ENCODE measurements around the gene NNAT. TPM values are rescaled to one million over a fixed set of nuclear protein-coding genes. Genes with fewer than 3 reads are reported as not detected.
"Not testable (repeated sequence)": the region's sequence is repeated elsewhere in the genome, so short reads cannot be mapped to it uniquely, and the experiment has no call there.

NNAT gene
- not detected in 2 replicates for total RNA-seq

DNA sequence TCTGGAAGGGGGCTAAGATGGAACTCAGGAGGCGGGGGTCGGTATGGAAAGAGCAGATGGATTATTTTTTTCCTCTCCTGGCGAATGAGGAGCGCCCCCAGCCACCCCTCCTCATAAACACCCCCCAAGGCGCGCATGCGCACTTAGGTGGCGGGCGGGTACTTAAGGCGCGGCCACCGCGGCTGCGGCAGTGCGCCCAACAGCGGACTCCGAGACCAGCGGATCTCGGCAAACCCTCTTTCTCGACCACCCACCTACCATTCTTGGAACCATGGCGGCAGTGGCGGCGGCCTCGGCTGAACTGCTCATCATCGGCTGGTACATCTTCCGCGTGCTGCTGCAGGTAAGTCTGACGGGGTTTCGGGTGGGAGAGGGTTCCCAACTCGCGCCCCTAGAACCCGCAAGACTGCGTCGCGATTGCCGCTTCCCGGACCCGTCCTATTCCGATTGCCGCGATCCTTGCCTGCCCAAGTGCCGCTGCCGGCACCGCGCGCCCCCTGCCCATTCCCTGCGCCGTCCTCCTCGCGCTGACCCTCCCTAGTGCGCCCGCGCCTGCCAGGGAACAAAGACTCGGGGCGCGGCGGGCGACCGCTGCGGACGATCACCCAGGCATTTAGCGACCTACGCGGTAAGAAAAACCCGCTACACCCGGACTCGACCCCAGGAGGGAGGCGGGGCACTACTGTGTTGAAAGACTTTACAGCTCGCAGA lies at the start of gene NNAT:
TSS of gene NNAT (plus strand) at position 190 of the 711 bp plus-strand sequence. CDS start at position 272, 82 bp downstream.
- Mint-ChIP-seq H3K9me3 (no peaks in the 10 kb centered on the region), H3K36me3 (ENCODE audit: low read depth) (peaks cover 10% of the 10 kb centered on the region), H3K4me3 (ENCODE audit: low read depth) (peak within 1 kb of the TSS; percentile 19), H3K27me3 (ENCODE audit: low read depth) (peaks cover 5% of the 10 kb centered on the region), H3K27ac (no peak within 1 kb of the TSS), H3K4me1 (ENCODE audit: low read depth) (peaks cover 26% of the 10 kb centered on the region)
- DNase-seq (ENCODE audit: low spot score): no peak
- intact Hi-C loops (cut with micrococcal nuclease): no loop called here

DNA sequence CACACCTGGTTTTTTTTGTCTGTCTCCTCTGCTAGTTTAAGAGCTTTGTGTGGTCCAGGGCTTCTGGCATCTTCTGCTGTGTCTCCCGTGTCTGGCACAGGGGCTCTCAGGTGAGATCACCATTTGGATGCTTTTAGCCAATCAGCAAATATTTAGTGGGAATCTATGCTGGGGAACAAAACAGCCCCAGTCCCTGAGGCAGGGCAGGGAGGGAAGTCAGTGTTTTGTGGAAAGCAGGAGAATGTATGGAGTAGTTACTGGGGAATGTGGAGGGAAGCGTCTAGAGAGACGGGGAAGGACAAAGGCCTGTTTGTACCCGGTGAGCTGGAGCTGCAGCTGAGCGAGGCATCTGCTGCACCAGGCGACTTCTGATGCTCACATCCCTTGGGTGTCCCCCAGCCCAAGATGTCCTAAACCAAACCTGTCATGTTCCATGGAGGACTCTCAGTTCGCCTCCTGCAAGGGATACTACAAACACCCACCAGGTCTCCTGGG lies 49.3 kb upstream of the NNAT start:
- intact Hi-C loops (cut with micrococcal nuclease): no loop called here
- no peaks in the 10 kb centered on the region for H3K9me3 Mint-ChIP-seq
- H3K4me3 Mint-ChIP-seq (ENCODE audit: low read depth): no peak overlapping the region
- peaks cover 9% of the 10 kb centered on the region for H3K27me3 Mint-ChIP-seq (ENCODE audit: low read depth)
- no peaks in the 10 kb centered on the region for H3K4me1 Mint-ChIP-seq (ENCODE audit: low read depth)
- no peak for DNase-seq (ENCODE audit: low spot score)
- no peak overlapping the region for H3K27ac Mint-ChIP-seq
- no peaks in the 10 kb centered on the region for H3K36me3 Mint-ChIP-seq (ENCODE audit: low read depth)

DNA sequence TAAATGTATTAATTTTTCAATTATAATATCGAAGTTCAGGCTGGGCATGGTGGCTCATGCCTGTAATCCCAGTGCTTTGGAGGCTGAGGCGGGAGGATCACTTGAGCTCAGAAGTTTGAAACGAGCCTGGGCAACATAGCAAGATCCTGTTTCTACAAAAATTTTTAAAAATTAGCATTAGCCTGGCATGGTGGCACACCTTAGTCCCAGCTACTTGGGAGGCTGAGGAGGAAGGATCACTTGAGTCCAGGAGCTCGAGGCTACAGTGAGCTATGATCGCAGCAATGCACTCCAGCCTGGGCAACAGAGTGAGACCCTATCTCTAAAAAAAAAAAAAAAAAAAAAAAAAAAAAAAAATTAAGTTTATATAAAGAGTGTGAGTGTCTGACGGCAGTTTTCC lies 48.6 kb upstream of the NNAT start:
- H3K27ac Mint-ChIP-seq; H3K27me3 Mint-ChIP-seq (ENCODE audit: low read depth); intact Hi-C loops (cut with micrococcal nuclease); H3K9me3 Mint-ChIP-seq; H3K36me3 Mint-ChIP-seq (ENCODE audit: low read depth); DNase-seq (ENCODE audit: low spot score); H3K4me1 Mint-ChIP-seq (ENCODE audit: low read depth); H3K4me3 Mint-ChIP-seq (ENCODE audit: low read depth): not testable (repeated sequence)

DNA sequence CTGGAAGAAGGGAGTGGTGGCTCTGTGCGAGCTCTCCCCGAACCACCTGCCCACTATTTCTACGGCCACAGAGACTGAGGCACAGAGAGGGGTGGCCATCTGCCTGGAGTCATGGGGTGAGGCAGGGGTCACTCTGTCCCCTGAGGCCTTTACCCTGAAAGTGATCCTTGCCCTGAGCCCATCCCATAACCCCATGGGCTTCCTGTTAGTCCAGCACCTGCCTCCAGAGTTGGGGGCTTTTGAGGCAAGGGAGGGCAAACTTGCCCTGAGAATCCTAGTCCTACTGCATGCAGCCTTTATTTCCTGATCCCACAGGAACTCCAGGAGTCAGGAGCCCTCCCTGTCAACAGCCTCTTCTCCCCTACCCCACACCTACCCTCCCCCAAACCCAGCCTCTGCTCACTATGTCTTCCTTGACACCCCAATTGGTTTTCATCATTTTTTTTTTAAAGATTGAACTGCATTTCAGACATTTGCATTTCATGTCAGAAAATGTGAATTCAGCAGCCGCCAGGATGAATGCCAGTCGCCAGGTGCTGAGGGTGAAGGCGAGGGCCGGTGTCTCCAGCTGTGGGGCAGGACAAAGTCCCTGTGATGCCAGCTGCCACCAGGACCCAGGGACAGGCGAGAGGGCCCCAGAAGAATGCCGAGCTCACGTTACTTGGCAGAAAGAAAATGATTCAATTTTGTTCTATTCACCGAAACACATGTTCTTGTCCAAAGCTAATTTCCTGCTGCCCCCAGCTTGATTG lies 47.6 kb upstream of the NNAT start:
- peaks cover 9% of the 10 kb centered on the region for H3K27me3 Mint-ChIP-seq (ENCODE audit: low read depth)
- intact Hi-C loops (cut with micrococcal nuclease): no loop called here

GRCh38 chr20:37474386-37474785 lies 46.7 kb upstream of the NNAT start:
- no peaks in the 10 kb centered on the region for H3K9me3 Mint-ChIP-seq
- no peak overlapping the region for H3K4me3 Mint-ChIP-seq (ENCODE audit: low read depth)
- peaks cover 11% of the 10 kb centered on the region for H3K27me3 Mint-ChIP-seq (ENCODE audit: low read depth)
- H3K36me3 Mint-ChIP-seq (ENCODE audit: low read depth): no peaks in the 10 kb centered on the region
- no peak overlapping the region for H3K27ac Mint-ChIP-seq
- H3K4me1 Mint-ChIP-seq (ENCODE audit: low read depth): no peaks in the 10 kb centered on the region
- no peak for DNase-seq (ENCODE audit: low spot score)
- intact Hi-C loops (cut with micrococcal nuclease): no loop called here

More for the DNA sequence above, 47.6 kb upstream of the NNAT start:
- Mint-ChIP-seq H3K27ac (no peak overlapping the region), H3K9me3 (no peaks in the 10 kb centered on the region), H3K4me1 (ENCODE audit: low read depth) (no peaks in the 10 kb centered on the region), H3K36me3 (ENCODE audit: low read depth) (no peaks in the 10 kb centered on the region), H3K4me3 (ENCODE audit: low read depth) (no peak overlapping the region)
- no peak for DNase-seq (ENCODE audit: low spot score)

DNA sequence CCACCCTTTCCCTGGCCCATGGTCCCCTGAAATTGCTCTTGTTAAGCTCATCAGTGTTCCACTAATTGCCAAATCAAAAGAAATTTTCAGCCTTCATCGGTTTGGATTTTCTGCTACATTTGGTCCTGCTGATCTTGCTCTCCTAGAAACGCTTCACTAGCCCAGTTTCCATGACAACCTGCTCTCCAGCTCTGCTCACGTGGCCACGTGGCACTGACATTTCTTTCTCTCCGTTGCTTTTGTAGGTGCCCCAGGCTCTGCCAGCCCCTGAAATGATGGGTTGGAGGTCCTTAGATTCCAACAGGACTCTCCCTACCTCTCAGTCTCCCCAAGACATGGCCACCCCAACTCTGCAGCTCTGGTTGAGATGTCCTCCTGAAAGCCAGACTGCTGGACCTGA lies 45.8 kb upstream of the NNAT start:
- Mint-ChIP-seq H3K27ac (no peak overlapping the region), H3K4me3 (ENCODE audit: low read depth) (no peak overlapping the region), H3K36me3 (ENCODE audit: low read depth) (no peaks in the 10 kb centered on the region), H3K4me1 (ENCODE audit: low read depth) (no peaks in the 10 kb centered on the region), H3K9me3 (no peaks in the 10 kb centered on the region), H3K27me3 (ENCODE audit: low read depth) (peaks cover 14% of the 10 kb centered on the region)
- no peak for DNase-seq (ENCODE audit: low spot score)
- intact Hi-C loops (cut with micrococcal nuclease): no loop called here

DNA sequence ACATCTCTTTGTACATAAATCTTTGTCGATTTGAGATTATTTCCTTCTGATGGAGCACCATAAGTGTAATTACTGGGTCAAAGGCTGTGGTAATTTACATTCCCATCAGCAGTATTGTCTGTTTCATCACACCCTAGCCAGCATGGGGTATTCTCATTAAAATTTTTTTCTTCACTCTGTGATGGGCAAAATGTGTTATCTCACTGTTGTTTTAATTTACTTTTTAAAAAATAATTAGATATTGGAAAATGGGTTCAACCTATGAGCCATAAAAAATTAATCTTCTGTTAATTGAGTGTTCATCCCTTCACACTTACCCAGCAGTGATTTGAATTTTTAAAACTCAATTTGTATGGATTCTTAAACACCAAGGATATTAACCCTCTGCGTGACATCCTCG lies 44.0 kb upstream of the NNAT start:
- Mint-ChIP-seq H3K27ac (no peak overlapping the region), H3K4me3 (ENCODE audit: low read depth) (no peak overlapping the region), H3K36me3 (ENCODE audit: low read depth) (no peaks in the 10 kb centered on the region), H3K27me3 (ENCODE audit: low read depth) (peaks cover 20% of the 10 kb centered on the region), H3K9me3 (no peaks in the 10 kb centered on the region), H3K4me1 (ENCODE audit: low read depth) (no peaks in the 10 kb centered on the region)
- intact Hi-C loops (cut with micrococcal nuclease): no loop called here
- DNase-seq (ENCODE audit: low spot score): no peak

- Mint-ChIP-seq H3K27me3 (ENCODE audit: low read depth) (peaks cover 23% of the 10 kb centered on the region), H3K36me3 (ENCODE audit: low read depth) (no peaks in the 10 kb centered on the region), H3K4me1 (ENCODE audit: low read depth) (peaks cover 2% of the 10 kb centered on the region), H3K9me3 (no peaks in the 10 kb centered on the region), H3K27ac (no peak overlapping the region), H3K4me3 (ENCODE audit: low read depth) (no peak overlapping the region)
- intact Hi-C loops (cut with micrococcal nuclease): no loop called here
- DNase-seq (ENCODE audit: low spot score): no peak
These were observed 41.8 kb upstream of the NNAT start for GRCh38 chr20:37479266-37479665.

DNA sequence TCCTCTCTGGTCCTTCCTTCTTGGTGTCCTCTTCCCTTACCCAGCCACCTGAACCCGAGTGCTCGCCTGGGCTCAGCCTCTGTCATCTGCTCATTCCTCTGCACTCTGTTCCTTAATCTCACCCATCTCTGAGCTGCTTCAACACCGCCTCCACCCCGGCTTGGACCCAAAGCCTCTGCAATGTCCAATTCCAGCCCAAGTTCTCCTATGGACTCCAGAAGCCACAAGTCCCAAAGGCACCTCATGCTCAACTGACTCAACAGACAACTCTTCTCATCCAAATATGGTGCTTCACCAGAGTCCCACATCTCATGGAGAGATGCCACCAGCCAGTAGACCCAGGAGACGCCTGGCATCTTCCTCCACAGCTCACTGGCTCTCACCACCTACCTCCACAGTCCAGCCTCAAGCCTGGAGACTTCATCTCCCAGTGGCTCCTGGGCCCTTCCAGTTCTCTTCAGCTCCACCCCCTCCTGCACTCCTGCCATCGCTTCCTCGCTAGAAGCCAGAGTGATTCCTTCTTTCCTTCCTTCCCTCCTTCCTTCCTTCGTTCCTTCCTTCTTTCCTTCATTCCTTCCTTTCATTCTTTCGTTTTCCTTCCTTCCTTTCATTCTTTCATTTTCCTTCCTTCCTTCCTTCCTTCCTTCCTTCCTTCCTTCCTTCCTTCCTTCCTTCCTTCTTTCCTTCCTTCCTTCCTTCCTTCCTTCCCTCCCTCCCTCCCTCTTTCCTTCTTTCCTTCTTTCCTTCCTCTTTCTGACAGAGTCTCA lies 40.9 kb upstream of the NNAT start:
- no peak overlapping the region for H3K4me3 Mint-ChIP-seq (ENCODE audit: low read depth)
- H3K36me3 Mint-ChIP-seq (ENCODE audit: low read depth): no peaks in the 10 kb centered on the region
- H3K9me3 Mint-ChIP-seq: no peaks in the 10 kb centered on the region
- peaks cover 6% of the 10 kb centered on the region for H3K4me1 Mint-ChIP-seq (ENCODE audit: low read depth)
- no peak overlapping the region for H3K27ac Mint-ChIP-seq
- H3K27me3 Mint-ChIP-seq (ENCODE audit: low read depth): peaks cover 27% of the 10 kb centered on the region
- DNase-seq (ENCODE audit: low spot score): no peak
- intact Hi-C loops (cut with micrococcal nuclease): no loop called here

DNA sequence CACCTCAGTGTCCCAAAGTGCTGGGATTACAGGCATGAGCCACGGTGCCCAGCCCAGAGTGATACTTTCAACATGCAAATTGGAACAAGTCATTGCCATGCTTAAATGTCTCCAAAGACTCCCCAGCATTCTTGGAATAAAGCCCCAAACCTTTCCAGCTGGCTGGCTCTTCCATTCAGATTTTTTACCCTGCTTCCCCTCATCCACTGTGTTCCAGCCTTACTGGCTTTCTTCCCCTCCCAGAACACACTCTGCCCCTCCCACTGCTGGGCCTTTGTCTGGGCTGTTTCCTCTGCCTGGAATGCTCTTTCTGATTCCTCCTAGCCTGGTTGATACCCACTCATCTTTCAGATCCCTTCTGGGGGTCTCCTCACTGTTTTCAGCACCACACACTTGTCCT lies 40.1 kb upstream of the NNAT start:
- Mint-ChIP-seq H3K36me3 (ENCODE audit: low read depth) (no peaks in the 10 kb centered on the region), H3K9me3 (no peaks in the 10 kb centered on the region), H3K27me3 (ENCODE audit: low read depth) (peaks cover 33% of the 10 kb centered on the region), H3K4me1 (ENCODE audit: low read depth) (peaks cover 6% of the 10 kb centered on the region), H3K4me3 (ENCODE audit: low read depth) (no peak overlapping the region), H3K27ac (no peak overlapping the region)
- intact Hi-C loops (cut with micrococcal nuclease): no loop called here
- DNase-seq (ENCODE audit: low spot score): no peak

GRCh38 chr20:37481610-37482009 lies 39.4 kb upstream of the NNAT start:
- intact Hi-C loops (cut with micrococcal nuclease): no loop called here
- Mint-ChIP-seq H3K27ac (no peak overlapping the region), H3K9me3 (no peaks in the 10 kb centered on the region), H3K4me3 (ENCODE audit: low read depth) (no peak overlapping the region), H3K4me1 (ENCODE audit: low read depth) (peaks cover 6% of the 10 kb centered on the region), H3K27me3 (ENCODE audit: low read depth) (peaks cover 30% of the 10 kb centered on the region), H3K36me3 (ENCODE audit: low read depth) (no peaks in the 10 kb centered on the region)
- DNase-seq (ENCODE audit: low spot score): no peak

GRCh38 chr20:37484331-37484730 lies 36.7 kb upstream of the NNAT start:
- Mint-ChIP-seq H3K27ac (no peak overlapping the region), H3K27me3 (ENCODE audit: low read depth) (peaks cover 21% of the 10 kb centered on the region), H3K4me3 (ENCODE audit: low read depth) (no peak overlapping the region), H3K4me1 (ENCODE audit: low read depth) (peaks cover 6% of the 10 kb centered on the region), H3K9me3 (no peaks in the 10 kb centered on the region), H3K36me3 (ENCODE audit: low read depth) (no peaks in the 10 kb centered on the region)
- no peak for DNase-seq (ENCODE audit: low spot score)
- intact Hi-C loops (cut with micrococcal nuclease): no loop called here

- H3K4me3 Mint-ChIP-seq (ENCODE audit: low read depth); H3K9me3 Mint-ChIP-seq; H3K4me1 Mint-ChIP-seq (ENCODE audit: low read depth); DNase-seq (ENCODE audit: low spot score); H3K27ac Mint-ChIP-seq; H3K36me3 Mint-ChIP-seq (ENCODE audit: low read depth); intact Hi-C loops (cut with micrococcal nuclease): not testable (repeated sequence)
- H3K27me3 Mint-ChIP-seq (ENCODE audit: low read depth): peaks cover 16% of the 10 kb centered on the region
These were observed 34.8 kb upstream of the NNAT start for GRCh38 chr20:37486209-37486608.
